Hepatocyte (in vitro differentiated cells): ENCODE results near the gene RETSAT. TPM values are rescaled to one million over a fixed set of nuclear protein-coding genes. Genes with fewer than 3 reads are reported as not detected.
A peak's percentile ranks its signal among the peaks of the same experiment; 100 is the strongest.
"Not testable (repeated sequence)": the region's sequence is repeated elsewhere in the genome, so short reads cannot be mapped to it uniquely, and the experiment has no call there.

Experiments used
- DNase-seq: peaks from one replicate; pipeline ENCODE4 v3.0.0-alpha.2; 2016; ENCODE audit warnings: low spot score
- H2AFZ ChIP-seq: fragments of 200-600 bp; sonication (generic); 2 replicates; pipeline ENCODE4 v1.6.0; 2016; ENCODE audit warnings: antibody characterized with exemption, mild to moderate bottlenecking
- H3K27ac ChIP-seq: fragments of 200-600 bp; sonication (generic); 2 replicates; pipeline ENCODE4 v1.5.1; 2016; ENCODE audit warnings: mild to moderate bottlenecking
- H3K27me3 ChIP-seq: fragments of 200-600 bp; sonication (generic); 2 replicates; pipeline ENCODE4 v1.6.1; 2016
- H3K36me3 ChIP-seq: fragments of 200-600 bp; sonication (generic); replicated peaks from 2 replicates; pipeline ENCODE4 v1.5.1; 2016; ENCODE audit warnings: low read depth; ENCODE audit not compliant: insufficient read depth
- H3K4me1 ChIP-seq: fragments of 200-600 bp; sonication (generic); 2 replicates; pipeline ENCODE4 v1.5.1; 2016; ENCODE audit warnings: mild to moderate bottlenecking, moderate library complexity; ENCODE audit not compliant: insufficient read depth
- H3K4me2 ChIP-seq: fragments of 200-600 bp; sonication (generic); 2 replicates; pipeline ENCODE4 v1.6.0; 2016
- H3K4me3 ChIP-seq: fragments of 200-600 bp; sonication (generic); 2 replicates; pipeline ENCODE4 v1.5.1; 2016; ENCODE audit warnings: mild to moderate bottlenecking
- H3K79me2 ChIP-seq: fragments of 200-600 bp; sonication (generic); 2 replicates; pipeline ENCODE4 v1.6.0; 2017; ENCODE audit warnings: mild to moderate bottlenecking
- H3K9me2 ChIP-seq: fragments of 200-600 bp; sonication (generic); replicated peaks from 2 replicates; pipeline ENCODE4 v1.6.0; 2017; ENCODE audit warnings: mild to moderate bottlenecking; ENCODE audit not compliant: insufficient read depth
- H3K9me3 ChIP-seq: fragments of 200-600 bp; sonication (generic); 2 replicates; pipeline ENCODE4 v1.5.1; 2016; ENCODE audit warnings: low read depth, mild to moderate bottlenecking
- H4K20me1 ChIP-seq: fragments of 200-600 bp; sonication (generic); 2 replicates; pipeline ENCODE4 v1.6.0; 2016; ENCODE audit warnings: mild to moderate bottlenecking; ENCODE audit not compliant: insufficient read depth, poor library complexity, severe bottlenecking
- CTCF ChIP-seq: fragments of 200-600 bp; sonication (generic); IDR thresholded peaks from 2 replicates; pipeline ENCODE4 v1.5.1; 2016; ENCODE audit warnings: antibody characterized with exemption, mild to moderate bottlenecking; ENCODE audit not compliant: poor library complexity
- EZH2 ChIP-seq: fragments of 200-600 bp; sonication (generic); IDR thresholded peaks from 2 replicates; pipeline ENCODE4 v1.6.1; 2016; ENCODE audit warnings: antibody characterized with exemption, mild to moderate bottlenecking, borderline replicate concordance
- EZH2phosphoT487 ChIP-seq: fragments of 200-600 bp; sonication (generic); IDR thresholded peaks from one replicate; pipeline ENCODE4 v1.6.1; 2018; ENCODE audit warnings: antibody characterized with exemption, mild to moderate bottlenecking, low read depth, moderate library complexity; ENCODE audit not compliant: unreplicated experiment, severe bottlenecking
- WGBS: methylation state at CpG from one replicate; pipeline ENCODE4 v1.1.6; 2016; ENCODE audit warnings: low lambda C conversion rate; ENCODE audit errors: missing lambda C conversion rate; 5-methylcytosine and 5-hydroxymethylcytosine counted together
- polyA plus RNA-seq: library from polyadenylated mRNA; unstranded; fragments of >200 nt; fragmentation: Nextera tagmentation; extraction: Ambion mirVana; gene quantifications from 2 replicates; pipeline ENCODE4 v1.2.1, GENCODE V29; 2016
- total RNA-seq: library from RNA; depleted of rRNA; stranded (reverse); fragments of >200 nt; gene quantifications from 2 replicates; pipeline ENCODE4 v1.2.3, GENCODE V29; 2014

The RETSAT gene
- total and polyA plus RNA-seq, 2 experiments from 2014 or later = 24.7 to 58.5 TPM

- H3K4me1 ChIP-seq = peaks cover 10% of the 10 kb centered on the region
- no peaks in the 10 kb centered on the region for H3K9me3 ChIP-seq
- H3K4me3 ChIP-seq = peak overlapping the region; percentile 30
- no peaks in the 10 kb centered on the region for H3K9me2 ChIP-seq
- 36% methylated on average over 16 of the region's 16 CpGs for WGBS
- H2AFZ ChIP-seq = peak overlapping the region; percentile 43
- TF ChIP-seq EZH2 (no peak), CTCF (no peak), EZH2phosphoT487 (no peak)
- H3K79me2 ChIP-seq = peaks cover 44% of the 10 kb centered on the region
- peak overlapping the region; percentile 81 for H3K4me2 ChIP-seq
- H3K36me3 ChIP-seq = no peaks in the 10 kb centered on the region
- H3K27ac ChIP-seq = peak overlapping the region; percentile 81
- peak; percentile 58 for DNase-seq
- H3K27me3 ChIP-seq = no peaks in the 10 kb centered on the region
- no peaks in the 10 kb centered on the region for H4K20me1 ChIP-seq
Measured at GRCh38 chr2:85353876-85354285, 447 bp downstream of the RETSAT start.

GRCh38 chr2:85347599-85347998 is 6.7 kb downstream of the RETSAT start:
- Histone ChIP-seq H3K36me3 (no peaks in the 10 kb centered on the region), H4K20me1 (no peaks in the 10 kb centered on the region), H3K27me3 (no peaks in the 10 kb centered on the region), H3K79me2 (peaks cover 12% of the 10 kb centered on the region), H2AFZ (no peak overlapping the region), H3K4me2 (no peak overlapping the region), H3K27ac (no peak overlapping the region), H3K4me3 (no peak overlapping the region), H3K9me3 (no peaks in the 10 kb centered on the region), H3K4me1 (no peaks in the 10 kb centered on the region), H3K9me2 (no peaks in the 10 kb centered on the region)
- no peak for TF ChIP-seq EZH2phosphoT487
- TF ChIP-seq EZH2 = no peak
- no peak for TF ChIP-seq CTCF
- DNase-seq = no peak
- WGBS = 55% methylated on average over 3 of the region's 3 CpGs

- Histone ChIP-seq H3K4me1 (no peaks in the 10 kb centered on the region), H3K4me2 (no peak overlapping the region), H3K9me3 (no peaks in the 10 kb centered on the region), H2AFZ (no peak overlapping the region), H3K4me3 (no peak overlapping the region), H3K9me2 (no peaks in the 10 kb centered on the region), H4K20me1 (no peaks in the 10 kb centered on the region), H3K79me2 (no peaks in the 10 kb centered on the region), H3K27ac (no peak overlapping the region), H3K27me3 (no peaks in the 10 kb centered on the region), H3K36me3 (no peaks in the 10 kb centered on the region)
- 95% methylated on average over 14 of the region's 14 CpGs for WGBS
- TF ChIP-seq CTCF (no peak), EZH2 (no peak), EZH2phosphoT487 (no peak)
- DNase-seq = no peak
Measured at GRCh38 chr2:85344356-85344954, 9.9 kb downstream of the RETSAT start.

- not testable (repeated sequence) for H2AFZ ChIP-seq, H3K27me3 ChIP-seq, H3K4me1 ChIP-seq, H3K27ac ChIP-seq, H4K20me1 ChIP-seq, H3K9me2 ChIP-seq, H3K4me2 ChIP-seq, DNase-seq, H3K36me3 ChIP-seq, H3K9me3 ChIP-seq, H3K4me3 ChIP-seq, H3K79me2 ChIP-seq
- 96% methylated on average over 8 of the region's 10 CpGs for WGBS
Measured at GRCh38 chr2:85343207-85343895, 11.0 kb downstream of the RETSAT start.
